ENCODE measurements around the gene SH3BP5.
A peak's percentile ranks its signal among the peaks of the same experiment; 100 is the strongest.

Gene SH3BP5

GRCh38 chr3:15342246-15342645 lies 9.9 kb upstream of the SH3BP5 start:
- CTCF ChIA-PET, result interaction anchor here (2.3 kb wide), 2 partner anchors 9 to 11 kb away, joined by 10 read pairs; partner anchors contain the start of gene SH3BP5
- WGBS (ENCODE audit: insufficient coverage), result 96% methylated on average over 3 of the region's 3 CpGs
- POLR2A ChIA-PET, result no interaction called here
- H3K27me3 ChIP-seq (replicated peaks in 2 of 5; ENCODE audit: control insufficient read depth in 4 of 5, insufficient read depth in 5 of 5, low read length in 4 of 5), result peaks cover 0 to 1% (median 0%) of the 10 kb centered on the region in 5 experiments
- DNase-seq, result no peak
- H3K27ac ChIP-seq (ENCODE audit: insufficient read depth in 1 of 2, low read depth in 1 of 2, low read length in 2 of 2, poor library complexity in 1 of 2, severe bottlenecking in 2 of 2), result no peak overlapping the region
- H3K4me3 ChIP-seq (ENCODE audit: control insufficient read depth in 1 of 7, extremely low read depth in 1 of 7, insufficient read depth in 4 of 7, low read depth in 2 of 7, low read length in 6 of 7), result no peak overlapping the region
- H3K4me1 ChIP-seq (ENCODE audit: control extremely low read depth in 1 of 4, control insufficient read depth in 4 of 4, insufficient read depth in 4 of 4, low read length in 3 of 4), result peaks cover 0 to 10% (median 6%) of the 10 kb centered on the region in 4 experiments
- H3K9me3 ChIP-seq (ENCODE audit: control extremely low read depth in 1 of 5, control insufficient read depth in 4 of 5, insufficient read depth in 2 of 5, low read depth in 1 of 5, low read length in 4 of 5), result peaks cover 0 to 3% (median 0%) of the 10 kb centered on the region in 5 experiments
- H3K36me3 ChIP-seq (ENCODE audit: control insufficient read depth in 4 of 4, insufficient read depth in 4 of 4, low read length in 3 of 4), result no peaks in the 10 kb centered on the region

- peaks cover 0 to 3% (median 0%) of the 10 kb centered on the region in 5 experiments for H3K9me3 ChIP-seq (ENCODE audit: control extremely low read depth in 1 of 5, control insufficient read depth in 4 of 5, insufficient read depth in 2 of 5, low read depth in 1 of 5, low read length in 4 of 5)
- peaks cover 0 to 1% (median 0%) of the 10 kb centered on the region in 5 experiments for H3K27me3 ChIP-seq (replicated peaks in 2 of 5; ENCODE audit: control insufficient read depth in 4 of 5, insufficient read depth in 5 of 5, low read length in 4 of 5)
- H3K4me3 ChIP-seq (ENCODE audit: control insufficient read depth in 1 of 7, extremely low read depth in 1 of 7, insufficient read depth in 4 of 7, low read depth in 2 of 7, low read length in 6 of 7), result no peak overlapping the region
- H3K27ac ChIP-seq (ENCODE audit: insufficient read depth in 1 of 2, low read depth in 1 of 2, low read length in 2 of 2, poor library complexity in 1 of 2, severe bottlenecking in 2 of 2), result no peak overlapping the region
- no peaks in the 10 kb centered on the region for H3K36me3 ChIP-seq (ENCODE audit: control insufficient read depth in 4 of 4, insufficient read depth in 4 of 4, low read length in 3 of 4)
- DNase-seq, result no peak
- CTCF ChIA-PET, result interaction anchor here (1.2 to 2.3 kb wide), 2 partner anchors 8 to 38 kb away, joined by 4 to 10 read pairs; partner anchors contain the start of gene SH3BP5
- WGBS (ENCODE audit: insufficient coverage), result 77% methylated on average over 5 of the region's 6 CpGs
- peaks cover 0 to 10% (median 6%) of the 10 kb centered on the region in 4 experiments for H3K4me1 ChIP-seq (ENCODE audit: control extremely low read depth in 1 of 4, control insufficient read depth in 4 of 4, insufficient read depth in 4 of 4, low read length in 3 of 4)
- POLR2A ChIA-PET, result no interaction called here
Observed at GRCh38 chr3:15341030-15341726, 8.8 kb upstream of the SH3BP5 start.

GRCh38 chr3:15339786-15340215 lies 7.4 kb upstream of the SH3BP5 start:
- Histone ChIP-seq H3K4me3 (ENCODE audit: control insufficient read depth in 1 of 7, extremely low read depth in 1 of 7, insufficient read depth in 4 of 7, low read depth in 2 of 7, low read length in 6 of 7) (no peak overlapping the region), H3K9me3 (ENCODE audit: control extremely low read depth in 1 of 5, control insufficient read depth in 4 of 5, insufficient read depth in 2 of 5, low read depth in 1 of 5, low read length in 4 of 5) (peaks cover 0 to 3% (median 0%) of the 10 kb centered on the region in 5 experiments), H3K27ac (ENCODE audit: insufficient read depth in 1 of 2, low read depth in 1 of 2, low read length in 2 of 2, poor library complexity in 1 of 2, severe bottlenecking in 2 of 2) (no peak overlapping the region), H3K27me3 (replicated peaks in 2 of 5; ENCODE audit: control insufficient read depth in 4 of 5, insufficient read depth in 5 of 5, low read length in 4 of 5) (peaks cover 0 to 1% (median 0%) of the 10 kb centered on the region in 5 experiments), H3K4me1 (ENCODE audit: control extremely low read depth in 1 of 4, control insufficient read depth in 4 of 4, insufficient read depth in 4 of 4, low read length in 3 of 4) (peaks cover 0 to 7% (median 6%) of the 10 kb centered on the region in 4 experiments), H3K36me3 (ENCODE audit: control insufficient read depth in 4 of 4, insufficient read depth in 4 of 4, low read length in 3 of 4) (no peaks in the 10 kb centered on the region)
- CTCF ChIA-PET, result no interaction called here
- POLR2A ChIA-PET, result interaction anchor here (0.5 to 1.1 kb wide), 4 partner anchors 28 to 1958 kb away, joined by 3 to 4 read pairs (median 3); no protein-coding TSS in a partner anchor
- peak; percentile 42 to 79 (median 65) for DNase-seq
- 0% methylated on average over 1 of the region's 3 CpGs for WGBS (ENCODE audit: insufficient coverage)

- CTCF ChIA-PET, result no interaction called here
- Histone ChIP-seq H3K4me1 (ENCODE audit: control extremely low read depth in 1 of 4, control insufficient read depth in 4 of 4, insufficient read depth in 4 of 4, low read length in 3 of 4) (peaks cover 0 to 8% (median 6%) of the 10 kb centered on the region in 4 experiments), H3K9me3 (ENCODE audit: control extremely low read depth in 1 of 5, control insufficient read depth in 4 of 5, insufficient read depth in 2 of 5, low read depth in 1 of 5, low read length in 4 of 5) (peaks cover 0 to 3% (median 0%) of the 10 kb centered on the region in 5 experiments), H3K27ac (ENCODE audit: insufficient read depth in 1 of 2, low read depth in 1 of 2, low read length in 2 of 2, poor library complexity in 1 of 2, severe bottlenecking in 2 of 2) (no peak overlapping the region), H3K27me3 (replicated peaks in 2 of 5; ENCODE audit: control insufficient read depth in 4 of 5, insufficient read depth in 5 of 5, low read length in 4 of 5) (peaks cover 0 to 1% (median 0%) of the 10 kb centered on the region in 5 experiments), H3K4me3 (ENCODE audit: control insufficient read depth in 1 of 7, extremely low read depth in 1 of 7, insufficient read depth in 4 of 7, low read depth in 2 of 7, low read length in 6 of 7) (no peak overlapping the region), H3K36me3 (ENCODE audit: control insufficient read depth in 4 of 4, insufficient read depth in 4 of 4, low read length in 3 of 4) (no peaks in the 10 kb centered on the region)
- POLR2A ChIA-PET, result interaction anchor here (1.1 kb wide), 1 partner anchor 69 kb away, joined by 3 read pairs; no protein-coding TSS in a partner anchor
- no peak for DNase-seq
- WGBS (ENCODE audit: insufficient coverage), result 100% methylated on average over 1 of the region's 2 CpGs
Observed at GRCh38 chr3:15339001-15339400, 6.6 kb upstream of the SH3BP5 start.

- H3K4me1 ChIP-seq (ENCODE audit: control extremely low read depth in 1 of 4, control insufficient read depth in 4 of 4, insufficient read depth in 4 of 4, low read length in 3 of 4), result peaks cover 0 to 17% (median 10%) of the 10 kb centered on the region in 4 experiments
- DNase-seq, result no peak
- H3K27me3 ChIP-seq (replicated peaks in 2 of 5; ENCODE audit: control insufficient read depth in 4 of 5, insufficient read depth in 5 of 5, low read length in 4 of 5), result no peaks in the 10 kb centered on the region
- WGBS (ENCODE audit: insufficient coverage), result no CpG with 5 or more reads among the region's 1 CpG
- H3K9me3 ChIP-seq (ENCODE audit: control extremely low read depth in 1 of 5, control insufficient read depth in 4 of 5, insufficient read depth in 2 of 5, low read depth in 1 of 5, low read length in 4 of 5), result no peaks in the 10 kb centered on the region
- H3K27ac ChIP-seq (ENCODE audit: insufficient read depth in 1 of 2, low read depth in 1 of 2, low read length in 2 of 2, poor library complexity in 1 of 2, severe bottlenecking in 2 of 2), result no peak overlapping the region
- no peaks in the 10 kb centered on the region for H3K36me3 ChIP-seq (ENCODE audit: control insufficient read depth in 4 of 4, insufficient read depth in 4 of 4, low read length in 3 of 4)
- ChIA-PET CTCF (no interaction called here), POLR2A (no interaction called here)
- no peak overlapping the region for H3K4me3 ChIP-seq (ENCODE audit: control insufficient read depth in 1 of 7, extremely low read depth in 1 of 7, insufficient read depth in 4 of 7, low read depth in 2 of 7, low read length in 6 of 7)
Observed at GRCh38 chr3:15337963-15338362, 5.6 kb upstream of the SH3BP5 start.

GRCh38 chr3:15336057-15336456 lies 3.7 kb upstream of the SH3BP5 start:
- no peaks in the 10 kb centered on the region for H3K9me3 ChIP-seq (ENCODE audit: control extremely low read depth in 1 of 5, control insufficient read depth in 4 of 5, insufficient read depth in 2 of 5, low read depth in 1 of 5, low read length in 4 of 5)
- CTCF ChIA-PET, result interaction anchor here (12.1 kb wide), 1 partner anchor 68 kb away, joined by 146 read pairs; no protein-coding TSS in a partner anchor
- POLR2A ChIA-PET, result no interaction called here
- DNase-seq, result no peak
- peaks cover 0 to 9% (median 0%) of the 10 kb centered on the region in 5 experiments for H3K27me3 ChIP-seq (replicated peaks in 2 of 5; ENCODE audit: control insufficient read depth in 4 of 5, insufficient read depth in 5 of 5, low read length in 4 of 5)
- H3K27ac ChIP-seq (ENCODE audit: insufficient read depth in 1 of 2, low read depth in 1 of 2, low read length in 2 of 2, poor library complexity in 1 of 2, severe bottlenecking in 2 of 2), result no peak overlapping the region
- no peak overlapping the region for H3K4me3 ChIP-seq (ENCODE audit: control insufficient read depth in 1 of 7, extremely low read depth in 1 of 7, insufficient read depth in 4 of 7, low read depth in 2 of 7, low read length in 6 of 7)
- no peaks in the 10 kb centered on the region for H3K36me3 ChIP-seq (ENCODE audit: control insufficient read depth in 4 of 4, insufficient read depth in 4 of 4, low read length in 3 of 4)
- WGBS (ENCODE audit: insufficient coverage), result 97% methylated on average over 7 of the region's 7 CpGs
- H3K4me1 ChIP-seq (ENCODE audit: control extremely low read depth in 1 of 4, control insufficient read depth in 4 of 4, insufficient read depth in 4 of 4, low read length in 3 of 4), result peaks cover 3 to 31% (median 22%) of the 10 kb centered on the region in 4 experiments

GRCh38 chr3:15333956-15334263 lies 1.5 kb upstream of the SH3BP5 start:
- Histone ChIP-seq H3K27me3 (replicated peaks in 2 of 5; ENCODE audit: control insufficient read depth in 4 of 5, insufficient read depth in 5 of 5, low read length in 4 of 5) (peaks cover 0 to 11% (median 0%) of the 10 kb centered on the region in 5 experiments), H3K27ac (ENCODE audit: insufficient read depth in 1 of 2, low read depth in 1 of 2, low read length in 2 of 2, poor library complexity in 1 of 2, severe bottlenecking in 2 of 2) (no peak overlapping the region), H3K9me3 (ENCODE audit: control extremely low read depth in 1 of 5, control insufficient read depth in 4 of 5, insufficient read depth in 2 of 5, low read depth in 1 of 5, low read length in 4 of 5) (no peaks in the 10 kb centered on the region), H3K4me3 (ENCODE audit: control insufficient read depth in 1 of 7, extremely low read depth in 1 of 7, insufficient read depth in 4 of 7, low read depth in 2 of 7, low read length in 6 of 7) (no peak overlapping the region), H3K4me1 (ENCODE audit: control extremely low read depth in 1 of 4, control insufficient read depth in 4 of 4, insufficient read depth in 4 of 4, low read length in 3 of 4) (peaks cover 8 to 47% (median 28%) of the 10 kb centered on the region in 4 experiments), H3K36me3 (ENCODE audit: control insufficient read depth in 4 of 4, insufficient read depth in 4 of 4, low read length in 3 of 4) (peaks cover 0 to 11% (median 0%) of the 10 kb centered on the region in 4 experiments)
- ChIA-PET POLR2A (no interaction called here), CTCF (interaction anchor here (0.9 to 12.1 kb wide), 8 partner anchors 7 to 71 kb away, joined by 3 to 146 read pairs (median 4); no protein-coding TSS in a partner anchor)
- no peak for DNase-seq

All from common myeloid progenitor, CD34-positive (primary cell).